GM12878 (cell line): Measurements from ENCODE around the gene ASB7.

ENCODE experiments used
- CHD4 ChIP-seq: fragments of 200-600 bp; sonication (generic); IDR thresholded peaks from 2 replicates; pipeline ENCODE4 v1.6.1; 2016; ENCODE audit warnings: mild to moderate bottlenecking
- GABPA ChIP-seq: IDR thresholded peaks from 2 replicates; pipeline ENCODE4 v1.6.1; 2014; ENCODE audit warnings: antibody characterized with exemption, low read depth, mild to moderate bottlenecking, inconsistent platforms
- RAD51 ChIP-seq: fragments of 450-650 bp; IDR thresholded peaks from 2 replicates; pipeline ENCODE4 v1.6.1; 2016; ENCODE audit warnings: moderate library complexity, mild to moderate bottlenecking, inconsistent platforms
- RBBP5 ChIP-seq: fragments of 200-600 bp; sonication (generic); conservative IDR thresholded peaks from 2 replicates; pipeline ENCODE4 v1.6.1; 2016
- YY1 ChIP-seq: IDR thresholded peaks from 2 replicates; pipeline ENCODE4 v1.6.1; 2011; ENCODE audit warnings: low read depth, mild to moderate bottlenecking, low read length
- TF ChIP-seq, protein P1 (sequence below), 3 experiments: IDR thresholded peaks in 2 of 3; conservative IDR thresholded peaks in 1 of 3; 2 replicates each; pipeline ENCODE4 v1.5.1; 2011; ENCODE audit warnings: low read depth in 3 of 3, low read length in 3 of 3, mild to moderate bottlenecking in 3 of 3, control low read depth in 2 of 3, moderate library complexity in 2 of 3, inconsistent platforms in 1 of 3, mixed read lengths in 1 of 3; ENCODE audit not compliant: control insufficient read depth in 2 of 3, insufficient read depth in 1 of 3; ENCODE audit errors: extremely low read depth in 1 of 3

DNA sequence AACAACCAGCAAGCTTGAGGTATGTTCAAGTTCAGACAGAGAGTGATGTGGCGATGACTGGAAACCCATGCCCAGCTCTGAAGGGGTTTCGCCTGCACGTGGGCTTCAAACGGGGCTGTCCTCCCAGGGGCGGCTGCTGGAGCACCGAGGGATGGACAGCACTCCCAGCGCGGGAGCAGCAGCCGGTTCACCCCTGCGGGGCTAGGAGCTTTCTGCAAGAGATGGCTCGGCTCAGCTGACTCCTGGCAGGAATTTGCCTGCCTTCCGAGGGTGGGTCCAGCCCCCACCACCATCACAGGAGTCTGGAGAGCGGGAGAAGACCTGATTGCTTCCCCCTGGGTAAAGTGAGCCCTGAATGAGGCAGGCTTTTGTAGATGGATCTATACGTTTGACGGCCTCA lies 66.9 kb downstream of the ASB7 start:
- TF ChIP-seq, protein P1, sequence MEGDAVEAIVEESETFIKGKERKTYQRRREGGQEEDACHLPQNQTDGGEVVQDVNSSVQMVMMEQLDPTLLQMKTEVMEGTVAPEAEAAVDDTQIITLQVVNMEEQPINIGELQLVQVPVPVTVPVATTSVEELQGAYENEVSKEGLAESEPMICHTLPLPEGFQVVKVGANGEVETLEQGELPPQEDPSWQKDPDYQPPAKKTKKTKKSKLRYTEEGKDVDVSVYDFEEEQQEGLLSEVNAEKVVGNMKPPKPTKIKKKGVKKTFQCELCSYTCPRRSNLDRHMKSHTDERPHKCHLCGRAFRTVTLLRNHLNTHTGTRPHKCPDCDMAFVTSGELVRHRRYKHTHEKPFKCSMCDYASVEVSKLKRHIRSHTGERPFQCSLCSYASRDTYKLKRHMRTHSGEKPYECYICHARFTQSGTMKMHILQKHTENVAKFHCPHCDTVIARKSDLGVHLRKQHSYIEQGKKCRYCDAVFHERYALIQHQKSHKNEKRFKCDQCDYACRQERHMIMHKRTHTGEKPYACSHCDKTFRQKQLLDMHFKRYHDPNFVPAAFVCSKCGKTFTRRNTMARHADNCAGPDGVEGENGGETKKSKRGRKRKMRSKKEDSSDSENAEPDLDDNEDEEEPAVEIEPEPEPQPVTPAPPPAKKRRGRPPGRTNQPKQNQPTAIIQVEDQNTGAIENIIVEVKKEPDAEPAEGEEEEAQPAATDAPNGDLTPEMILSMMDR (IDR thresholded peaks at IDR 0.05 in 2 of 3, conservative IDR thresholded peaks at IDR 0.05 in 1 of 3; ENCODE audit: control insufficient read depth in 2 of 3, extremely low read depth in 1 of 3, insufficient read depth in 1 of 3, low read depth in 3 of 3, low read length in 3 of 3), result no peak
- no peak for TF ChIP-seq GABPA
- TF ChIP-seq RBBP5, result no peak
- no peak for TF ChIP-seq RAD51
- TF ChIP-seq YY1, result no peak
- TF ChIP-seq CHD4, result no peak
